IPS-18c (cell line): Measurements from ENCODE around the gene MAP4K1.
"Not testable (repeated sequence)": the region's sequence is repeated elsewhere in the genome, so short reads cannot be mapped to it uniquely, and the experiment has no call there.

Source experiments
- H3K4me3 ChIP-seq: 2 replicates; pipeline ENCODE4 v1.7.0; 2013; ENCODE audit warnings: low read depth, mild to moderate bottlenecking, low read length, moderate library complexity; ENCODE audit not compliant: insufficient read depth
- H3K9me3 ChIP-seq: one replicate; pipeline ENCODE4 v1.6.1; 2013; ENCODE audit warnings: mild to moderate bottlenecking, low read length, moderate library complexity; ENCODE audit not compliant: control insufficient read depth, insufficient read depth

Gene MAP4K1

GRCh38 chr19:38597075-38597474 is 20.7 kb downstream of the MAP4K1 start:
- Histone ChIP-seq H3K9me3 (no peaks in the 10 kb centered on the region), H3K4me3 (no peak overlapping the region)

- Histone ChIP-seq H3K4me3 (peak overlapping the region; percentile 72), H3K9me3 (no peaks in the 10 kb centered on the region)
Observed at GRCh38 chr19:38596057-38596981, 21.4 kb downstream of the MAP4K1 start.

DNA sequence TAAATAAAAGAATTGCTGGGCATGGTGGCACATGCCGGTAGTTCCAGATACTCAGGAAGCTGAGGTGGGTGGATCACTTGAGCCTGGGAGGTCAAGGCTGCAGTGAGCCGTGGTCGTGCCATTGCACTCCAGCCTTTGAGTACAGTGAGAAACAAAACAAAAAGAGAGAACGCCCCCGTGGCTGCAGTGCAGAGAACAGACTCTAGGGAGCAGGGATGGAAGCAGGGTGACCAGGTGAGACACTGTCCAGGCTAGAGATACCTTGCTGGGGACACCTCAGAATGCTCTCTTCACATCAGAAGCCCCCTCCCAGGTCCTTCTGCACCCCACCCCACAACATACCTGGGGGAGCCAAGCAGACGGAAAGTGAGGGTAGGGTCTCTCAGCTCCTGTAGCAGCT is 24.8 kb downstream of the MAP4K1 start:
- H3K4me3 ChIP-seq, result no peak overlapping the region
- H3K9me3 ChIP-seq, result no peaks in the 10 kb centered on the region

DNA sequence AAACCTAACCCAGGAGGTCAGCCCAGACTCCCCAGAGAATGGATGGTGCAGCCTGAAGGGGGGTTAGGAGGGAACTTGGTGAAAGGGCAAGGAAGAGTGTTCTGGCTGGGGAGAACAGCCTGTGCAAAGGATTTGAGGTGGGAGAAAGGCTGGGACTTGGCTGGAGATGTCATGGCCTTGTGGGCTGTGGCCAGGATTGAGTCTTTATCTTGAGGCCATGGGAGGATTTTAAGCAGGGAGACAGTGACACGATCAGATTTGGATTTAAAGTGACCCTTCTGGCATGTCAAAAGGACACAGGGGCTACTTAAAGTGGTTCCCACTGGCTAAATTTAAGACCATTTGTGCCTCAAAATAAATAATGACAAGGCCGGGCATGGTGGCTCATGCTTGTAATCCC is 29.7 kb downstream of the MAP4K1 start:
- Histone ChIP-seq H3K4me3 (no peak overlapping the region), H3K9me3 (no peaks in the 10 kb centered on the region)

DNA sequence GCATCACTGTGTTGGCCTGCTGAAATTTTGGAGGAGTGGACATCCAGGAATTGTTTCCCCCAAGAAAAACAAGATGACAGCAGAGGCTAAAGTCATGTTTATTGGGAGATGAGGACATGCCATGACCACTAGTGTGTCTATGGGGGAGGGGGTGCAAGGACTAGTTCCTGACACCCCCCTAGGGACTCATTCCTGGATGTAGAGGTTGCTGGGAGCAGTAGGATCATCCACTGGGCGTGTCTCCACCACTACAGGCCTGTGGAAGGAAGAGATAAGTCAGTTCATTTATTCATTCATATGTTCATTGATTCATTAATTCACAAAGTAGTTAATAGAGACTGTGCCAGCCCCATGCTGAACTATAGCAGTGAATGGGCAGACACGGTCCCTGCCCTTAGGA is 30.2 kb downstream of the MAP4K1 start:
- Histone ChIP-seq H3K9me3 (no peaks in the 10 kb centered on the region), H3K4me3 (no peak overlapping the region)

GRCh38 chr19:38583985-38584305 is 33.8 kb downstream of the MAP4K1 start:
- Histone ChIP-seq H3K9me3 (no peaks in the 10 kb centered on the region), H3K4me3 (no peak overlapping the region)

DNA sequence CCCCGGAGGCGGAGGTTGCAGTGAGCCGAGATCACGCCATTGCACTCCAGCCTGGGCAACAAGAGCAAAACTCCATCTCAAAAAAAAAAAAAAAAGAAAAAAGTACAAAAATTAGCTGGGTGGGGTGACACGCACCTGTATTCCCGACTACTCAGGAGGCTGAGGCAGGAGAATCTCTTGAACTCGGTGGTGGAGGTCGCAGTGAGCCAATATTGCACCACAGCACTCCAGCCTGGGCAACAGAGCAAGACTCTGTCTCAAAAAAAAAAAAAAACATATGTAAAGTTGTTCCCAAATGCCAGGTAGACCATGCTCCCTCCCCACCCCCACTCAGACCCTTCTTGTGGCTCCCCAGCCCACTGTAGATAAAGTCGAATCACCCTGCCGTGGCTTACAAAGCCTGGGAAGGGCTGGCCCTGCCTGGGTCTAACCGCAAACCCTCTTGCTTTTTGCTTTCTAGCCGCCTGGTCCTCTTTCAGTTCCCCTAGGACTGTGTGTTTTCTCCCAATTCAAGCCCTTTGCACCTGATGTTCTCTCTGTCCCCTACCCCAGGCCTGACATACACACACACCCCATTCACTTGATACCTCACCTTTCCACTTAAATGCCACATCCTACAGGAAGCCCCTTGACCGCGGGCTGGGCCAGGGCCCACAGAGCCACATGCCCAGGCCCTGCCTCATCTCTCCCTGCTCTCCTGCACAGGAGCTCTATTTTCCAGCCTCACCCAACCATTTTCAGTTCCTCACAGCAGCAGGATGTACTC is 34.4 kb downstream of the MAP4K1 start:
- Histone ChIP-seq H3K4me3 (no peak overlapping the region), H3K9me3 (no peaks in the 10 kb centered on the region)

DNA sequence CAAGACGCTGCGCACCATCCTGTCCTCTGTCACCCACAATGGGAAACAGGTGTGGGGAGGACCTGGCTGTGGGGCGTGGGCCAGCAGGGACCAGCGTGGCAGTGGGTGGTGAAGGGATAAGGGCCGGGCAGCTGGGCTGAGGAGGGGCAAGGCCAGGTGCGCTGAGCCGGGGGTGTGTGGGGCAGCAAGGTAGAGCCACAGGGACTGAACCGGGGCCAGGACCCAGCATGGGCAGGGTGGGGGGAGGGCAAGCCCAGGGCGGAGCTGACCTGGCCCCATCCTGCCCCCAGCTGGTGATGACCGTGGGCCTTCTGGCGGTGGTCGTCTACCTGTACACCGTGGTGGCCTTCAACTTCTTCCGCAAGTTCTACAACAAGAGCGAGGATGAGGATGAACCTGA is 37.7 kb downstream of the MAP4K1 start:
- Histone ChIP-seq H3K4me3 (no peak overlapping the region), H3K9me3 (no peaks in the 10 kb centered on the region)

DNA sequence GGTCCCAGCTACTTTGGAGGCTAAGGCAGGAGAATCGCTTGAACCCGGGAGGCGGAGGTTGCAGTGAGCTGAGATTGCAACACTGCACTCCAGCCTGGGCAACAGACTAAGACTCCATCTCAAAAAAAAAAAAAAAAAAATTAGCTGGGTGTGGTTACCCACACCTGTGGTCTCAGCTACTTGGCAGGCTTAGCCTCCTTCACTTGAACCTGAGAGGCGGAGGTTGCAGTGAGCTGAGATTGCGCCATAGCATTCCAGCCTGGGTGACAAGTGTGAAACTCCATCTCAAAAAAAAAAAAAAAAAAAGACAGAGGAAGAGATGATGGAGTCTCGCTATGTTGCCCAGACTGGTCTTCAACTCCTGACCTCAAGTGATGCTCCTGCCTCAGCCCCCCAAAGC is 38.4 kb downstream of the MAP4K1 start:
- not testable (repeated sequence) for H3K4me3 ChIP-seq, H3K9me3 ChIP-seq

GRCh38 chr19:38577826-38578225 is 39.9 kb downstream of the MAP4K1 start:
- H3K9me3 ChIP-seq, result no peaks in the 10 kb centered on the region
- no peak overlapping the region for H3K4me3 ChIP-seq

- no peaks in the 10 kb centered on the region for H3K9me3 ChIP-seq
- no peak overlapping the region for H3K4me3 ChIP-seq
Observed at GRCh38 chr19:38571682-38572081, 46.1 kb downstream of the MAP4K1 start.

DNA sequence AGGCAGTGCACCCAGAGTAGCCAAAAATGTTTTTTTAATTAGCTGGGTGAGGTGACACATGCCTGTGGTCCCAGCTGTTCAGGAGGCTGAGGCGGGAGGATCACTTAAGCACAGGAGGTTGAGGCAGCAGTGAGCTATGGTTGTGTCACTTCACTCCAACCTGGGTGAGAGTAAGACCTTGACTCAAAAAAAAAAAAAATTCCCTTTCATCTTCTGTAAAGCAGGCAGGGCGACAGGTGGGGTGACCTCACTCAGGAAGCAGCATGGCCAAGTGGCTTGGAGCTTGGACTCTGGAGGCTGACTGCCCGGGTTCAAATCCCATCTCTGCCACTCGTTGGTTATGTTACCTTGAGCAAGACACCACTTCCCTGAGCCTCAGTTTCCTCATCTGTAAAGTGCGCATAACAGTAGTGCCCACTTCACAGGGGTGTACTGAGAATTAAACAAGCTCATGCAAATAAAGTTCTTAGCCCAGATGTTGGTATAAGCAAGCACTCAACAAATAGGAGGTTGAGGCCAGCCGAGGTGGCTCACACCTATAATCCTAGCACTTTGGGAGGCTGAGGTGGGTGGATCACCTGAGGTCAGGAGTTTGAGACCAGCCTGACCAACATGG is 48.3 kb downstream of the MAP4K1 start:
- H3K4me3 ChIP-seq, result no peak overlapping the region
- H3K9me3 ChIP-seq, result no peaks in the 10 kb centered on the region

GRCh38 chr19:38565691-38566105 is 52.1 kb downstream of the MAP4K1 start:
- no peaks in the 10 kb centered on the region for H3K9me3 ChIP-seq
- no peak overlapping the region; the same call in 1 of the 2 replicates for H3K4me3 ChIP-seq

DNA sequence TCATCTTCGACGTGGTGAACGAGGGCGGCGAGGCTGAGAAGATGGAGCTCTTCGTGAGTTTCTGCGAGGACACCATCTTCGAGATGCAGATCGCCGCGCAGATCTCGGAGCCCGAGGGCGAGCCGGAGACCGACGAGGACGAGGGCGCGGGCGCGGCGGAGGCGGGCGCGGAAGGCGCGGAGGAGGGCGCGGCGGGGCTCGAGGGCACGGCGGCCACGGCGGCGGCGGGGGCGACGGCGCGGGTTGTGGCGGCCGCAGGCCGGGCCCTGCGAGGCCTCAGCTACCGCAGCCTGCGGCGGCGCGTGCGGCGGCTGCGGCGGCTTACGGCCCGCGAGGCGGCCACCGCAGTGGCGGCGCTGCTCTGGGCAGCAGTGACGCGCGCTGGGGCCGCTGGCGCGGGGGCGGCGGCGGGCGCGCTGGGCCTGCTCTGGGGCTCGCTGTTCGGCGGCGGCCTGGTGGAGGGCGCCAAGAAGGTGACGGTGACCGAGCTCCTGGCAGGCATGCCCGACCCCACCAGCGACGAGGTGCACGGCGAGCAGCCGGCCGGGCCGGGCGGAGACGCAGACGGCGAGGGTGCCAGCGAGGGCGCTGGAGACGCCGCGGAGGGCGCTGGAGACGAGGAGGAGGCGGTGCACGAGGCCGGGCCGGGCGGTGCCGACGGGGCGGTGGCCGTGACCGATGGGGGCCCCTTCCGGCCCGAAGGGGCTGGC is 52.6 kb downstream of the MAP4K1 start:
- Histone ChIP-seq H3K9me3 (no peaks in the 10 kb centered on the region), H3K4me3 (peak overlapping the region; percentile 28; the same call in 1 of the 2 replicates)

DNA sequence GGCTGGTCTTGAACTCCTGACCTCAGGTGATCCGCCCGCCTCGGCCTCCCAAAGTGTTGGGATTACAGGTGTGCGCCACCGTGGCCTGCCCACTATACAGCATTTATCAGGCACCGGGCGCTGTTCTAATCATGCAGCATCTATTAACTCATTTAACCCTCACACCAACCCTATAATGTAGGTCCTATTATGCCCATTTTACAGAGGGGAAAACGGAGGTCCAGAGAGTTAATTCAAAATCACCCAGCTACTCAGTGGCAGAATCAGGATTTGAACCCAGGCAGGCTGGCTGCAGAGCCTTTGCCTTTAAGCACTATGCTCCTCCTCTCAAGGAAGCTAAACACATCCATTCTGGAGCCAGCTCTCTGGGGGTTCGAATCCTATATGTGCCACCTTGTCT is 54.3 kb downstream of the MAP4K1 start:
- H3K4me3 ChIP-seq, result no peak overlapping the region
- H3K9me3 ChIP-seq, result no peaks in the 10 kb centered on the region

- H3K4me3 ChIP-seq, result no peak overlapping the region
- no peaks in the 10 kb centered on the region for H3K9me3 ChIP-seq
Observed at GRCh38 chr19:38562096-38562495, 55.7 kb downstream of the MAP4K1 start.

- no peaks in the 10 kb centered on the region for H3K9me3 ChIP-seq
- no peak overlapping the region for H3K4me3 ChIP-seq
Observed at GRCh38 chr19:38561658-38562057, 56.1 kb downstream of the MAP4K1 start.
